ENCODE data around the gene PARD3. TPM values are rescaled to one million over a fixed set of nuclear protein-coding genes. Genes with fewer than 3 reads are reported as not detected.

The PARD3 gene
- total RNA-seq, 1 experiment from 2014 or later = 24.3 TPM

DNA sequence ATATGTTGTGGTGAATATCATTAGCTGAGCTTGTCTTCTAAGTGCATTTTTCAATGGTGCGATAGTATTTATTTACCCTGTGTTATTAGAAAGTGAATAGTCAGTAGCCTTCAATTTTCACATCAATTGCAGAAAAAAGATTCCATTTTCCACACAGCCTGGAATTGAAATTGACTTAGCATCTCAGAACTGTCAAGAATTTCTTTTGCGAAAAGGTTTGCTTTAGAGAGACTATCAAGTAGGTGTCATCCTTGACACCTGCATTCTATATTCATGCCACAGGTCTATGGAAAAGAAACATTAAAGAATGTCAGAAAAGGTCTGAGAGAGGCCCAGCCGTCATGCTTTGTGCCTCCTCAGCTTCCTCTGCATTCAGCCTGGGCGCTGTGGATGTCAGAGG is 504.9 kb downstream of the PARD3 start:
- no peak for DNase-seq (ENCODE audit: low spot score)

- DNase-seq (ENCODE audit: low spot score) = peak; percentile 87
Observed at GRCh38 chr10:34305189-34305588, 509.9 kb downstream of the PARD3 start.

- DNase-seq (ENCODE audit: low spot score) = no peak
Observed at GRCh38 chr10:34303022-34303421, 512.1 kb downstream of the PARD3 start.

DNA sequence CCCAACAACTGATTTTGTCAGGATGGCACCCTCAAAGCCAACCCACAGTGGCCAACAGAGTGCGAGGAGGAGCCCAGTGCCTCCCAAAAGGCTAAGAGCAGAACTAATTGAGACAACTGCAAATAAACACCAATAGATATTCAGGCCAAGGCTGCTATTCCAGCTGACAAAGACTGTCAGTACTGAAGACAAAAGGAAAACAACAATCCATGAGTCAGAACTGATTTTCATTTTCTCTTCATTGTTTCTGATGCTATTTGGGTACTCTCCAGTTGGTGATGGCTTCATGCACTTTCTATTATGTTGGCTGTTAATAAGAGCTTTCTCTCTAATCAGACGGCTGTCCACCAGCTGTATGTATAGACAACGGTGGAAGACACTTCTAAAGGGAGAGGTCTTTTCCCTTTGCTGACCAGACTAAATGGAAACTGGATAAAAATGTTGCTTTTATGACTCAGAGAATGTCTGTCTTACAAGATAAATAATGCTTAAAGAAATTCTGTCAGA is 515.9 kb downstream of the PARD3 start:
- no peak for DNase-seq (ENCODE audit: low spot score)

- no peak for DNase-seq (ENCODE audit: low spot score)
Observed at GRCh38 chr10:34298346-34298818, 516.7 kb downstream of the PARD3 start.

GRCh38 chr10:34297541-34298345 is 517.4 kb downstream of the PARD3 start:
- DNase-seq (ENCODE audit: low spot score) = peak; percentile 52

DNA sequence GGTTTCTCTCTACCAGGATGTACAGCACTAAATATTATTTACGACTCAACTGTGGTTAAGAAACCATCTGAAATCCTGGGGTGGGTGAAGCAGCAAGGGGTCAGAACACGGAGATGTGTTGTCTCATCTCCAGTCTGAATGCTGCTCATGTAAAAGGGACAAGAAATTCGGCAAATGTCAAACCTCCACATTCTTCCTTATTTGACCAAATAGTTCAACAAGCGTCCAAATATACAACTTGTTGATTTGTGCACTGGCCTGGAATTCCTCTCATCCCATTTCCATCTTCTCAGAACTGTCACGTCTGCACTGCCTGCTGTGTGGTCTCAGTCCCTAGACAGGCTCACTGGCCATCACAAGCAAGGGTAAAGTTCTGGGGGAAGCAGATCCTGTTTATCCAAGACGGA is 520.0 kb downstream of the PARD3 start:
- DNase-seq (ENCODE audit: low spot score) = no peak

GRCh38 chr10:34294137-34294536 is 521.0 kb downstream of the PARD3 start:
- DNase-seq (ENCODE audit: low spot score) = no peak

DNA sequence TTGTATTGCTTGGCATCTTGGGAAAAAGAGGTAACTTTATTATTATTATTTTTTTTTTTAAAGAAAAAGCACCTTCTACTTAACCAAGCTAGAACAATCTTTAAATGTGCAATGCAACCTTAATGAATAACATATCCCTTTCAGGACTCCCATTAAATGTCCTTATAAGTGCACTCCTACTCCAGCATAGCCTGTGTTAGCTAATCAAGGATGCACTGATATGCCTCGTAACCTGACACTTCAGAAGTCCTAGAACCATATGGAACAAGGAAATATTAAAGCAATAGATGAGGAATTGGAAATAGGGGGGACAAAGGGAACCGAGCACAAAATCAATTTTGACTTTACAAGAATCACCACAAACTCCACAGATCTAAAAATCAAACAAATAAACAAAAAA is 522.4 kb downstream of the PARD3 start:
- DNase-seq (ENCODE audit: low spot score) = no peak

DNA sequence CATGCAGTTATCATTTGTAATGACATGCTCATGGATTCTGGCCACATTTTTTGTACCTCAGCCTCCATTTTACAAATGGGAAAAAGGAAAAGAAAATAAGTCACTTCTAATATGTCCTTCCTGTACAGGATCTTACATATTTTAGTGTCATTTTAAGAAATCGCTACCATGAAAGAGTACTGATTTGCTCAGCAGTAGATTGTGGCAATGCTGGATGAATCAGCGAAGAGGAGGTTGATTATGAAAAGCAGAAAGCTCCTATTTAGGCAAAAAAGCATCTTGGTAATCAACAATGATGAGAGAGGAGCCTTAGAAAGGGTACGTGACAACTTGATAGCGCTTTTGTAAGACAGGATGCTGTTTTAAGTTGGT is 522.9 kb downstream of the PARD3 start:
- no peak for DNase-seq (ENCODE audit: low spot score)

GRCh38 chr10:34291466-34292193 is 523.5 kb downstream of the PARD3 start:
- DNase-seq (ENCODE audit: low spot score) = no peak

GRCh38 chr10:34290412-34291081 is 524.5 kb downstream of the PARD3 start:
- DNase-seq (ENCODE audit: low spot score) = no peak

GRCh38 chr10:34288634-34289033 is 526.5 kb downstream of the PARD3 start:
- no peak for DNase-seq (ENCODE audit: low spot score)

DNA sequence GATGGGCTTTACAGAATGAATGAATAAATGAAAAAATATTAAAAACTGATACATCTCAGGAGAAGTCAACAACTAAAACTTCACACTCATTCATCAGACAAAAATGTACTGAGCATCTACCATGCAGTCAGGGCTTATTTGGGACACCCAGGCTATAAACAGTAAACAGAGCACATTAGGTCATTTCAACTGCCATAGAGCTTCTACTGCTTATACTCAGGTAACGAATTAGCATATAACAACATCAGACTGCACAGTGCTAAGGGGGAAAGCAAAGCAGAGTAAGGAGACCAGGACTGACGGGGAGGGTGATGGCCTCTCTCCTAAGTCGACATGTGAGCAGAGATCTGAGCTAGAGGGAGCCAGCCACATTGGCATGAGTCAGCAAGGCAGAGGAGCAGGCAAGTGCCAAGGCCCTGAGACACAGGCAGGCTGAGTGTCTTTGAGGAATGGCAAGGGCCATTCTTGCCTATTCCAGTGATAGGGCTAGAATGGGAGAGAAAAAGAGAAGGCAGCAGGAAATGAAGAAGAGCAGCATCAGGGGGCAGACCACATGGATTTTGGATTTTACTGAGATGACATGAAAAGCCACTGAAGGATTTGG is 528.9 kb downstream of the PARD3 start:
- DNase-seq (ENCODE audit: low spot score) = no peak

- no peak for DNase-seq (ENCODE audit: low spot score)
Observed at GRCh38 chr10:34281661-34282582, 533.2 kb downstream of the PARD3 start.

GRCh38 chr10:34280599-34281374 is 534.3 kb downstream of the PARD3 start:
- DNase-seq (ENCODE audit: low spot score) = no peak

GRCh38 chr10:34275626-34276130 is 539.4 kb downstream of the PARD3 start:
- DNase-seq (ENCODE audit: low spot score) = no peak

DNA sequence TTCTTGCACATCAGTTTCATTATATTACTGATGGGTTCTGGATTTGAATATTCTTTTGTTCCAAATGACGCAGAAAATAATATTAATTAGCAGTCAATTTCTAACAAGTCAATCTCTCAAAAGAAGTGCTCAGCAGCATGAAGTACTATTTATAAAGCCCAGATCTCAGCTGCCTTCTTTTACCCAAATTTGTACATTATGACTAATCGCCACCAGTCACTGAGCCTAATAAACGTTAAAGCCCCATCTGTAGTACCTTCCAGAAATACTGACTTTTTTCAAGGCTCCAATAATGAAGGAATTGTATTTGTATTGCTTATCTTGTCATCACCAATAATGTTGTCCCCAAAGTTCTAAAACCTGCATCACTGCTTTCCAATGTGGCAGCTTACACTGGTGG is 540.2 kb downstream of the PARD3 start:
- no peak for DNase-seq (ENCODE audit: low spot score)

- DNase-seq (ENCODE audit: low spot score) = no peak
Observed at GRCh38 chr10:34273340-34273739, 541.8 kb downstream of the PARD3 start.

GRCh38 chr10:34272316-34272715 is 542.8 kb downstream of the PARD3 start:
- no peak for DNase-seq (ENCODE audit: low spot score)

All from HT-29 (cell line).